ENCODE results near the gene ATAD2B.
"Not testable (repeated sequence)": the region's sequence is repeated elsewhere in the genome, so short reads cannot be mapped to it uniquely, and the experiment has no call there.

DNA sequence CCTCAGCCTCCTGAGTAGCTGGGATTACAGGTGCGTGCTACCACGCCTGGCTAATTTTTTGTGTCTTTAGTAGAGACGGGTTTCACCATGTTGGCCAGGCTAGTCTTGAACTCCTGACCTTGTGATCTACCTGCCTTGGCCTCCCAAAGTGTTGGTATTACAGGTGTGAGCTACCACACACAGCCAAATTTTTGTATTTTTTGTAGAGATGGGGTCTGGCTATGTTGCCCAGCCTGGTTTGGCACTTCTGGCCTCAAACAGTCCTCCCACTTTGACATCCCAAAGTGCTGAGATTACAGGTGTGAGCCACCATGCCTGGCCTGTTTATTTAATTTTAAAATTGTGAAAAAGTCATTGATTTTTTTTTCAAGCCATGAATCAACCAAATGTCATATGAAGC is 25.6 kb upstream of the ATAD2B start:
- TF ChIP-seq, protein P1, sequence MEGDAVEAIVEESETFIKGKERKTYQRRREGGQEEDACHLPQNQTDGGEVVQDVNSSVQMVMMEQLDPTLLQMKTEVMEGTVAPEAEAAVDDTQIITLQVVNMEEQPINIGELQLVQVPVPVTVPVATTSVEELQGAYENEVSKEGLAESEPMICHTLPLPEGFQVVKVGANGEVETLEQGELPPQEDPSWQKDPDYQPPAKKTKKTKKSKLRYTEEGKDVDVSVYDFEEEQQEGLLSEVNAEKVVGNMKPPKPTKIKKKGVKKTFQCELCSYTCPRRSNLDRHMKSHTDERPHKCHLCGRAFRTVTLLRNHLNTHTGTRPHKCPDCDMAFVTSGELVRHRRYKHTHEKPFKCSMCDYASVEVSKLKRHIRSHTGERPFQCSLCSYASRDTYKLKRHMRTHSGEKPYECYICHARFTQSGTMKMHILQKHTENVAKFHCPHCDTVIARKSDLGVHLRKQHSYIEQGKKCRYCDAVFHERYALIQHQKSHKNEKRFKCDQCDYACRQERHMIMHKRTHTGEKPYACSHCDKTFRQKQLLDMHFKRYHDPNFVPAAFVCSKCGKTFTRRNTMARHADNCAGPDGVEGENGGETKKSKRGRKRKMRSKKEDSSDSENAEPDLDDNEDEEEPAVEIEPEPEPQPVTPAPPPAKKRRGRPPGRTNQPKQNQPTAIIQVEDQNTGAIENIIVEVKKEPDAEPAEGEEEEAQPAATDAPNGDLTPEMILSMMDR (IDR thresholded peaks at IDR 0.05), result not testable (repeated sequence)
- TF ChIP-seq ZFX (IDR thresholded peaks at IDR 0.05; ENCODE audit: borderline replicate concordance), result not testable (repeated sequence)
